H1 (cell line): ENCODE measurements around the gene DDX51. TPM values are rescaled to one million over a fixed set of nuclear protein-coding genes. Genes with fewer than 3 reads are reported as not detected.

ENCODE experiments used
- CEBPB ChIP-seq: IDR thresholded peaks from 2 replicates; pipeline ENCODE4 v1.6.1; 2012; ENCODE audit warnings: low read depth, low read length
- CHD7 ChIP-seq: fragments of 300-600 bp; sonication (generic); IDR thresholded peaks from 2 replicates; pipeline ENCODE4 v1.7.1; 2012; ENCODE audit warnings: low read length, moderate library complexity, mild to moderate bottlenecking, inconsistent platforms; ENCODE audit not compliant: insufficient replicate concordance
- CTBP2 ChIP-seq: IDR thresholded peaks from 2 replicates; pipeline ENCODE4 v1.7.0; 2011; ENCODE audit warnings: borderline replicate concordance, mild to moderate bottlenecking, moderate library complexity, mixed read lengths, low read length; ENCODE audit not compliant: insufficient read depth, insufficient read length
- JUN ChIP-seq: IDR thresholded peaks from 2 replicates; pipeline ENCODE4 v1.6.1; 2011; ENCODE audit warnings: low read depth, mild to moderate bottlenecking, improper control_type of control experiment, low read length
- SP1 ChIP-seq: IDR thresholded peaks from 2 replicates; pipeline ENCODE4 v1.6.1; 2011; ENCODE audit warnings: low read depth, low read length
- TAF1 ChIP-seq: IDR thresholded peaks from 2 replicates; pipeline ENCODE4 v1.6.1; 2011; ENCODE audit warnings: mild to moderate bottlenecking, low read depth, low read length
- polyA plus RNA-seq, 7 experiments: library from polyadenylated mRNA; depleted of rRNA in 3 of 7; stranded (reverse) in 5 of 7; unstranded in 2 of 7; fragments of >200 nt in 5 of 7; fragments of 200-250 nt in 2 of 7; gene quantifications; 1 replicate in 5 of 7; 2 replicates in 1 of 7; 4 replicates in 1 of 7; pipeline versions ENCODE4 v1.2.1 to v1.2.3, GENCODE V29; 2011 to 2013; ENCODE audit warnings: missing spikeins in 2 of 7, mixed read lengths in 2 of 7
- total RNA-seq: library from RNA; stranded (reverse); fragmentation: NEBNext Ultra II Directional; extraction: Animal tissue kit (Norgen Biotek cat#: 25700); gene quantifications from 2 replicates; pipeline ENCODE4 v1.2.1, GENCODE V29; 2021

The DDX51 gene
- total and polyA plus RNA-seq, 2 of the 8 experiments (the other 6 are each of a cell fraction or from before 2014, with no cell fraction given) = 11.2 to 24.4 TPM

- no peak for TF ChIP-seq CHD7
- no peak for TF ChIP-seq TAF1
- TF ChIP-seq SP1 = no peak
- TF ChIP-seq CTBP2 = no peak
- no peak for TF ChIP-seq CEBPB
- no peak for TF ChIP-seq JUN
These were observed 11.9 kb upstream of the DDX51 start (continued) for GRCh38 chr12:132155771-132156572.
